Lung microvascular endothelial cell (primary cell): ENCODE results near the gene SRPK2. TPM values are rescaled to one million over a fixed set of nuclear protein-coding genes. Genes with fewer than 3 reads are reported as not detected.
"Not testable (repeated sequence)": the region's sequence is repeated elsewhere in the genome, so short reads cannot be mapped to it uniquely, and the experiment has no call there.

Source experiments
- DNase-seq, 2 donors: peaks; one replicate each; pipeline versions ENCODE4 v3.0.0 to v3.0.0-alpha.2; 2010; ENCODE audit warnings: low read depth in 2 of 2
- total RNA-seq: library from RNA; depleted of rRNA; stranded (reverse); fragments of >200 nt; gene quantifications from 2 replicates; pipeline ENCODE4 v1.2.1, GENCODE V29; 2014

Gene SRPK2
- total RNA-seq: 54.4 and 55.6 TPM in 2 replicates

DNA sequence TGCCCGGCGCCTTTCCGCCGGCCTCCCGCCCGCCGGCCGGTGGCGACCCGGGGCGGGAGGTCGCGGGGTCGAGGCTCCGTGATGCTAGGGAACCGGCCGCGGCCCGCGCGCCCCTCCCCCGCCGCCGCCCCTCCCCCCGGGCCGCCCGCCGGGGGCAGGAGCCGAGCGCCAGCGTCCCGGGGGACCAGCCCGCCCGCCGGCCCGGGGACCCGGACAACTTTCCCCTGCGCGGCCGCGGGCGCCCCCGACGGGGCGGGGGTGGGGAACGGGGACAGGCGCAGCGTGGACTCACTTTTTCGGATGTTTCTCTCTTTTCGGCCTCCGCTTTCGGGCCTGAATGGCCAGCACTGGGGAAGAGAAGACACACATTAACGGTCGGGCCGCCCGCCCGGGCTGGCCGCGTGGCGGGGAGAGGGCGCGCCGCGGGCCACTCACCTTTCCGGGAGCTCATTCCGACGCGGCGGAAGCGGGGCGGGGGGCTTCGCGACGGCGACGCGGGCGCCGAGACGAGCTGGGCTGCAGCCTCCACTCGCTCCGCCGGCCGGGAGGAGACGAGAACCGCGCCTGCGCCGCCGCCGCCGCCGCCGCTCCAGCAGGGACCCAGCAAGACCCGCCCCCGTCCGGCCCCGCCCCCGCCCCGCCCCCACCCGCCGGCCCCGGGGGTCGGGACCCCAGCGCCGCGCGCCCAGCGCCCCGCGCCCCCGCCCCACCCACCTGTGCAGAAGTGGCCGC, at the start of gene SRPK2:
Gene SRPK2, minus strand, starts transcription at position 566 of the 732 bp plus-strand sequence.
- peak; percentile 81 to 85 for DNase-seq

DNA sequence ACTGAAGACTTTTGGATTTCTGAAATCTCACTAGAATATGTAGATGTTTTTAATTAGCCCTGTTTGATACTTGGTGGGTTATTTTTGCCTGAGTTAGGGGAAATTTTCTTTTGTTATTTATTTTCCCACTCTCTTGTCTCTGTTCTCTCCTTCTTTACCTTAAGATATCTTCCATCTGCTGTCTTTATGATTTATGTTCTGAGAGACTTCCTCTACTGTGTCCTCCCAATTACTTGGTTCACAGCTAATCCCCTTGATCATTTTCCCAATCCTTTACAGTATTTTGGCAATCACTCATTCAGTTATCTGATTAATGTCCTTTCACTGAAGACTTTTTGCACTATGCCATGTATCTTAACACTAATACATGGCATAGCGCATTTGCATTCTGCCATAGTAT, 49.5 kb upstream of the SRPK2 start:
- no peak for DNase-seq

DNA sequence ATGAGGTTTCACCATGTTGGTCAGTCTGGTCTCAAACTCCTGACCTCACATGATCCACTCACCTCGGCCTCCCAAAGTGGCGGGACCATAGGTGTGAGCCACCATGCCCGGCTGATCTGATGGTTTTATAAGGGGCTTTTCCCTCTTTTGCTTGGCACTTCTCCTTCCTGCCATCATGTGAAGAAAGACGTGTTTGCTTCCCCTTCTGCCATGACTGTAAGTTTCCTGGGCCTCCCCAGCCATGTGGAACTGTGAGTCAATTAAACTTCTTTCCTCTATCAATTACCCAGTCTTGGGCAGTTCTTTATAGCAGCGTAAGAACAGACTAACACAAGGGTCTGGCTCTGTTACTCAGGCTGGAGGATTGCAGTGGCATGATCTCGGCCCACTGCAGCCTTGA, 48.6 kb upstream of the SRPK2 start:
- not testable (repeated sequence) for DNase-seq

DNA sequence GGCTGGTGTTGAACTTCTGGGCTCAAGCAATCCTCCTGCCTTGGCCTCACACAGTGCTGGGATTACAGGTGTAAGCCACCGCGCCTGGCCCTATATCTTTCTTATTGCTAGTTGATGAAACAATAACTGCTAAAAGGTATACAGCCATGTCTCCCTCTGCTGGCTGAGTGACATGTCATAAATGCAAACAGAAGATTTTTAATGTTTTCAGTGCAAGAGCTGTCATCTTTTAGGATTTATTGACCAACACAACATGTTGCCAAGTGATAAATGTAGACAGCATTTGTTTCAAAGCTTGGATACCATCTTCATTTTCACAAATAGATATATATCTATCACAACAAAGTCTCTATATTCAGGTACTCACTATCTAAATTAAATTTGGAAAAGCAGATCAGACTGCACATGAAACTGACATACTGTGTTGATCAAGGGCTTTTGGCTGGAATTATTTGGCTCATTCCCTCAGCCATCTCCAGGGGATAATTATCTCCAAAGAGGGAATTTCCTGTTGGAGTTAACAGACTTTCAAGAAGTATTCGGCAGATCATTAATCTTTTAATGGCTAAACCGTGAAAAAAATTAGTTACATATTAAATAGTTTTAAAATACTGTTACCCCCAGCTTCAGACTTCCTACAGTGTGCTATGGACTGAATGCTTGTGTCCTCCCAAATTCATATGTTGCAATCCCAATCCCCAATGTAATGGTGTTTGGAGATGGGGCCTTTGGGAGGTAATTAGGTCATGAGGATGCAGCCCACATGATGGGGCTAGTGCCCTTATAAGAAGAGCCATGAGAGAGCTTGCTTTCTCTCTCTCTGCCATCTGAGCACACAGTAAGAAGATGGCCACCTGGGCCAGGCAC, 41.3 kb upstream of the SRPK2 start:
- DNase-seq: peak; percentile 66 to 87

DNA sequence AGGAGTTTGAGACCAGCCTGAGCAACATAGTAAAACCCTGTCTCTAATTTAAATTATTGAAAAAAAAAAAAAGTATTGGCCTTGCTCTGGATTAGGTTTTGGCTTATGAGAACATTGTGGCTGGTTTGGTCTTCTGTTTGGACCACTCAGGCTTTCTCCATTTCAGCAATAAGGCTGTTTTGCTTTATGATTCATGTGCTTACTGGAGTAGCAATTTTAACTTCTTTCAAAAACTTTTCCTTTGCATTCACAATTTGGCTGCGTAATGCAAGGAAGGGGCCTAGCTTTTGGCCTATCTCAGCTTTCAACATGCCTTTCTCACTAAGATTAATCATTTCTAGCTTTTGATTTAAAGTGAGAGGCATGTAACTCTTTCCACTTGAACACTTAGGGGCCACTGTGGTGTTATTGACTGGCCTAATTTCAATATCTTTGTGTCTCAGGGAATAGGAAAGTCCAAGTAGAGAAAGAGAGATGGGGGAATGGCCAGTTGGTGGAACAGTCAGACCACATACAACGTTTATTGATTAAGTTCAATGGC, 38.0 kb upstream of the SRPK2 start:
- no peak for DNase-seq

DNA sequence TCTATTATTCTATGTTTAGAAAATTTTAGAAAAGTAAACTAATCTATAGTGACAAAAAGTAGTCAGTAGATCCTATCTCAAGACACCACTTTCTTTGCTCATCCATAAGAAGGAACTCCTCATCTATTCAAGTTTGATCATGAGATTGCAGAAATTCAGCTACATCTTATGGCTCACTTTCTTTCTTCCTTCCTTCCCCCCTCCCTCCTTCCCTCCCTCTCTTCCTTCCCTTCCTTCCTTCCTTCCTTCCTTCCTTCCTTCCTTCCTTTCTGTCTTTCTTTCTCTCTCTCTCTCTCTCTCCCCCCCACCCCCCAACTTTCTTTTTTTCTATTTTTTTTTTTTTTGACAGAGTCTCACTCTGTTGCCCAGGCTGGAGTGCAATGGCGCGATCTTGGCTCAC, 35.3 kb upstream of the SRPK2 start:
- DNase-seq: no peak

DNA sequence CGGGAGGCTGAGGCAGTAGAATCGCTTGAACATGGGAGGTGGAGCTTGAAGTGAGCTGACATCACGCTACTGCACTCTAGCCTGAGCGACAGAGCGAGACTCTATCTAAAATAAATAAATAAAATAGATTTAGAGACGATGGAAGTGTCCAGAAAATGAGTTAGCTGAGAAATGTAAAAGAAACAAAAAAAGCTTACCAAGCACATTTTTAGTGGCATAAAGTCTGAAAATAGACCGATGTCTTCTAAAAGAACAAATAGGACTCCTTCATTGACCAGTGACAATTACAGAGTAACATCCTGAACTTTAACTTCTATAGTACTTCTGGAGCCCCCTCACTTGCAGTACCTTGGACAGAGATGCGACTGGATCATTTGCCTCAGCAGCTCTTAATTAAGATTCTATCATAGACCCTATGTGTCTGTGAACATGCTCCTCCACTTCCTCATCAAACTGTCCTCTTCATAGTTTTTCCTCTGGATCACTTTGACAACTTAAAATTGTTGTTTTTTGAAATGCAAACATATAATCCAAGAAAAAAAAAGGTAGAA, 25.2 kb upstream of the SRPK2 start:
- peak in 1 of 2 donors; percentile 8 for DNase-seq

DNA sequence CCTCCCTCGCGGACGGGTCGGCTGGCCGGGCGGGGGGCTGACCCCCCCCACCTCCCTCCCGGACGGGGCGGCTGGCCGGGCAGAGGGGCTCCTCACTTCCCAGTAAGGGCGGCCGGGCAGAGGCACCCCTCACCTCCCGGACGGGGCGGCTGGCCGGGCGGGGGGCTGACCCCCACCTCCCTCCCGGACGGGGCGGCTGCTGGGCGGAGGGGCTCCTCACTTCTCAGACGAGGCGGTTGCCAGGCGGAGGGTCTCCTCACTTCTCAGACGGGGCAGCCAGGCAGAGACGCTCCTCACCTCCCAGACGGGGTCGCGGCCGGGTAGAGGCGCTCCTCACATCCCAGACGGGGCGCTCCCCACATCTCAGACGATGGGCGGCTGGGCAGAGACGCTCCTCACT, 22.1 kb upstream of the SRPK2 start:
- not testable (repeated sequence) for DNase-seq

DNA sequence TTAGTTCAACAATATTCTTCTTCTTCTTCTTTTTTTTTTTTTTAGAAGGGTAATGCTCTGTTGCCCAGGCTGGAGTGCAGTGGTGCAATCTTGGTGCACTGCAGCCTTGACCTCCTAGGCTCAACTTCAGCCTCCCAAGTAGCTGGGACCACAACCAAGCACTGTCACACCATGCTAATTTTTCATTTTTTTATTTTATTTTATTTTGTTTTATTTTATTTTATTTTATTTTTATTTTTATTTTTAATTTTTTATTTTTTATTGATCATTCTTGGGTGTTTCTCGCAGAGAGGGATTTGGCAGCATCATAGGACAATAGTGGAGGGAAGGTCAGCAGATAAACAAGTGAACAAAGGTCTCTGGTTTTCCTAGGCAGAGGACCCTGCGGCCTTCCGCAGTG, 21.1 kb upstream of the SRPK2 start:
- DNase-seq: not testable (repeated sequence)

DNA sequence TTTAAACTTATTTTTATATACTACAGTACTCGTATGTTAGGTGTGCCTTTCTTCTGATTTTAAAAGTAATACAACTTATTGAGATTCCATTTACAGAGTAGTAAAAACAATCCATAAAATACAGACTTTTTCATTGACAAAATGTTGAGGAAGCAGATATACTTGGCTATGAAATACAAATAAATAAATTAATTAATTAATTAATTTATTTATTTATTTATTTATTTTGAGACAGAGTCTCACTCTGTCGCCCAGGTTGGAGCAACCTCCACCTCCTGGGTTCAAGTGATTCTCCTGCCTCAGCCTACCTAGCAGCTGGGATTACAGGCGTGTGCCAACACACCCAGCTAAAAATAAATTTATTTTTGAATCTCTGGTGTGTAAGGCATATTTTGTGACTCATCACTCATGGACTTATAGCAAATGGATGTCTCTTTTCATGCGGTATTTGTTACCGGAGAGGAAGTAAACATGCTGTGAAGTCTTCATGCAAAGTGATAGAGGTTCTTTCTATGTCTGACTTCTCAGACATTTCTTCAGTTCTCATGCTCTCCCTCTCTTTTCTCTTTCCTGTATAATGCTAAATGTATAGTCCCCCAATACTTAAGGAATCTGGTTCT, 20.2 kb upstream of the SRPK2 start:
- DNase-seq: no peak

DNA sequence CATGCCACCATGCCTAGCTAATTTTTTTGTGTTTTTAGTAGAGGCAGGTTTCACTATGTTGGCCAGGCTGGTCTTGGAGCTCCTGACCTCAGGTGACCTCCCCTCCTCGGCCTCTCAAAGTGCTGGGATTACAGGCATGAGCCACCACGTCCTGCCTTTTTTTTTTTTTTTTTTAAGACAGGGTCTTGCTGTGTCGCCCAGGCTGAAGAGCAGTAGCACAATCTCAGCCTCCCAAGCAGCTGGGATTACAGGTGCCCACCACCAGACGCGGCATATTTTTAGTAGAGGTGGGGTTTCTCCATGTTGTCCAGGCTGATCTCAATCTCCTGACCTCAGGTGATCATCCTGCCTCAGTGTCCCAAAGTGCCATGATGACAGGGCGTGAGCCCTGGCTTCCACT, 14.4 kb upstream of the SRPK2 start:
- DNase-seq: no peak

DNA sequence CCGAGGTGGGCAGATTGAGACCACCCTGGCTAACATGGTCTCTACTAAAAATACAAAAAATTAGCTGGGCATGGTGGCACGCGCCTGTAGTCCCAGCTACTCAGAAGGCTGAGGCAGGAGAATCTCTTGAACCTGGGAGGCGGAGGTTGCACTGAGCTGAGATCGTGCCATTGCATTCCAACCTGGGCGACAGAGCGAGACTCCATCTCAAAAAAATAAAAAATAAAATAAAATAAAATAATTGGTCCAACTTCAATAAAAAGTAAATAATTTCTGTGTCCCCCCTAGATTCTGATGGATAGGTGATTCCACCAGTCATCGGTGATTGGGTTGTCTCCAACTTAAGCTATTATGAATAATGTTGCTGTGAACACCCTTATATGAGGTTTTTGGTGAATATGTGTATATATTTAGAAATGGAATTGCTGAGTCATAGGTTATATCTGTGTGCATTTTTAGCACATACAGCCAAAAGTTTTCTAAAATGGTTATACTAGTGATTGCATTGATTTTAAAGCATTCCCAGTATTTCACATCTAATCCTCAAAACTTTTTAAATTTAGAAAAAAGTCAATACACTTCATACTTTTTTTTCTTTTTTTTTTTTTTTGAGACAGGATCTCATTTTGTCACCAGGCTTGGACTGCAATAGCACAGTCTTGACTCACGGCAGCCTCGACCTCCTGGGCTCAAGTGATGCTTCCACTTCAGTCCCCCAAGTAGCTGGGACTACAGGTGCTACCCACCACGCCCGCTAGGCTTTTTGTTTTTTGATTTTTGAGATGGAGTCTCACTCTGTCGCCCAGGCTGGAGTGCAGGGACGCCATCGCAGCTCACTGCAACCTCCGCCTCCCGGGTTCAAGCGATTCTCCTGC, 13.7 kb upstream of the SRPK2 start:
- DNase-seq: peak in 1 of 2 donors; percentile 10

DNA sequence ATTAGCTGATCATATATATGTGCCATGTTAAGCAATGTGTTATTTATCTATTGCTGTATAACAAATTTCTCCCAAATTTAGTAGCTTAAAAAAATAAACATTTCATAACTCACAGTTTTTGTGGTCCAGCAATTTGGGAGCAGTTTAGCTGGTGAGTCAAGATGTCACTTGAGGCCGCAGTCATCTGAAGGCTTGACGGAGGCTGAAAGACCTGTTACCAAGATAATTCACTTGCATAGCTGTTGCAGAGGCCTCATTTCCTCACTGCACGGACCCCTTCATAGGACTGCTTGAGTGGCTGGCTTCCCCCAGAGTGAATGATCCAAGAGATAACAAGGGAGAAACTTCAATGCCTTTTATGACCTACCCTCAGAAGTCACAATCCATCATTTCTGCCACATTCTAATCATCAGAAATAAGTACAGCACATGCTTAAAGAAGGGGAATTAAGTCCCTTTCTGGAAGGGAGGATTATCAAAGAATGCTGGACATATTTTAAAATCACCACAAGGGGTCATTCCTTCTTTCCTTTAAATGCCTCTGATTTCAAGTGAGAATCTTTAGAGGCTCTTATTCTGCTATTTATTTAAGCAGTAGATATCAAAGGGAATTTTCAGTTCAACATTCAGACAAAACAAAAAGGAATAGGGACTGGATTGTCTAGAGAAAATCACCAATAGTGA, 10.5 kb upstream of the SRPK2 start:
- peak; percentile 51 to 55 for DNase-seq

DNA sequence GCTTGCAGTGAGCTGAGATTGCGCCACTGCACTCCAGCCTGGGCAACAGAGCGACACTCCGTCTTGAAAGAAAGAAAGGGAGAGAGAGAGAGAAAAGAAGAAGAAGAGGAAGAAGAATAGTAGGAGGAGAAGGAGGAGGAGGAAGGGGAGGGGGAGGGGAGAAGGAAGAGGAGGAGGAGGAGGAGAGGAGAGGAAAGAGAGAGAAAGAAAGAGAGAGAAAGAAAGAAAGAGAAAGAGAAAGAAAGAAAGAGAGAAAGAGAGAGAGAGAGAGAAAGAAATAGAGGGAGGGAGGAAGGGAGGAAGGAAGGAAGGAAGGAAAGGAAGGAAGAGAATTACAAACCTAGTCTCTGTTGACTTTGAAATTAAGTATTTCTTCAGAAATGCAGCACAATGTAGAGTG, 7.8 kb upstream of the SRPK2 start:
- DNase-seq: no peak

DNA sequence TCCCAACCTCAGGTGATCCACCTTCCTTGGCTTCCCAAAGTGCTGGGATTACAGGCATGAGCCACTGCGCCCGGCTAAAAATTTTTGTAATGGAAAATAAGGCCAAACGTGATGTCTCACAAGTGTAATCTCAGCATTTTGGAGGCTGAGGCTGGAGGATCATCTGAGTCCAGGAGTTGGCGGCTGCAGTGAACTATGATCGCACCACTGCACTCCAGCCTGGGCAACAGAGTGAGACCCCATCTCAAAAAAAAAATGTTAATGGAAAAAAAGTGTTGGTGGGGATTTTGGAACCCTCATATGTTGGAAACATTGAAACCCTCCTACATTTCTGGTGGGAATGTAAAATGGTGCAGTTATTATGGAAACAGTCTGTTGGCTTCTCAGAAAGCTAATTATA, 2.7 kb upstream of the SRPK2 start:
- no peak for DNase-seq

DNA sequence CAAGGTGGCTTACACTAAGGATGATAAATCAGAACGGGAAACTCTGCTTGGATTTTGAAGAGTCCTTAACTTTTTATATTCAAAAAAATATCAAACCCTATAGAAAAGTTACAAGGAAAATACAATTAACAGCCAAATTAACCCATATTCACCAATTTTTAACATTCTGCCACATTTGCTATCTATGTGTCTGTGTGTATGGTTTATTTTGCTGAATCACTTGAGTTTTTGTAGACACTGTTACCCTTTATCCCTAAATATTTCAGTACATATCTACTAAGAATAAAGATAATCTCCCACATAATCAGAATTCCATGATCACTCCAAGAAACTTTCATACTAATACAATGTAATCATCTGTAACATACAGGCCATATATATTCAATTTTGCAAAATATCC, 1.2 kb upstream of the SRPK2 start:
- DNase-seq: no peak

DNA sequence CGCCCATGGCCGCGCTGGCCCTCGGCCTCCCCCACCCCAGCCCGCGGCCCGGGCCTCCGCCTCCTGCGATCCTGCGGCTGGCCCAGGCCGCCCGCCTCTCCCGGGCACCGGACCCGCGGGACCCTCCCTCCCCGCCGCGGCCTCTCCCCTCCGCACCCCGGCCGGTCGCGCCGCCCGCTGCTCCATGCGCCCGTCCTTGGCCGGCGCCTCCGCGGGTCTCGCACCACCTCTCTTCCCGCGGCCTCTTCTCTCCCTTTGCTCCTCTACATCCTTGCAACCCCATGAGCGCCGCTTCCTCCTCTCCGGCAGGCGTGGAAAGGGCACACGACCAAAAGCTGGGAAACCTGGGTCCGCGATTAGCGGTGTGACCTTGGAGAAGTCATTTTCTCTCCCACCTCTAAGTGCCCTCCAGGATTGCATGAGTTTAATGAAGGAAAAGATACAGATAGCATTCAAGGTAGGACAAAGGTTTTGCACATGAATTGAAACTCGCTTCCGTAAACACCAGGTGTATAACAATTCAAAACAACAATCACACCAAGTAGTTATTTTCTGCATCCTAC, 448 bp upstream of the SRPK2 start:
- DNase-seq: peak; percentile 55 to 65

DNA sequence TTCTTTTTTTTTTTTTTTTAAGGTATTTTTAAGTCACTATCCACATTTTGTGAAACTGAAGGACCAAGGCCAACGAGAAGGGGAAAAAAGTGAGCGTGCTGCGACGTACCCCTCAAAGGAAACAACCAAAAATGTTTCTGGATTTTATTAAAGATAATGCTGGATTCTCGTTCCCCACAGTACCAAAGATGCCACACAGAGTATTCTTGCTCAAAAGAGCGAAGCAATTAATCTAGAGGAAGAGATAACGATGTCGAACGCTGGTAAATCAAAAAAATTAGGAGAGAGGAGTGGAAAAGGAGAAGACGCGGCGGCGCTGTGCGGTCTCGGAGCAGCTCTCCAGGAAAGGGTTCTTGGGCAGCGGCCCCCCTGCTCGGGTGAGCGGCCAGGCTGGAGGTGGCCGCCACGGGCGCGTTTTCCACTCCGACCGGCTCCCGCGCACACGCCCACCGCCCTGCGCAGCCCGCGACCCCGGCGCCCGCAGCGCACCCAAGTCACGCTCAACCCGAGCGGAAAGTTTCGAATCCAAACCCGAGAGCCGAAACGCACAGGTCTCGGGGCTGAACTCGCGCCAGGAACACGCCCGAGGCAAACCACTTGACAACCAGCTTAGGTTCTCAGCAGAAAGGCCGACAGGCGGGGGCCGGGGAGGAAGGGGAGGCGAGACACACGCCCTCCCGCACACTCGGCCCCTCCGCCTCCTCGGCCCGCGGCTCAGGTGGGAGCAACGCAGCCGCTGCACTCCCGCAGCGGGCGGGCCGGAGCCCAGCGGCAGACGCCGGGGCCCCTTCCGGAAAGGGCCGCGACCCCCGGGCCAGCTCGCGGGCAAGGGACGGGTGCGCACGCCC, 989 bp downstream of the SRPK2 start:
- DNase-seq: peak; percentile 41 to 60

DNA sequence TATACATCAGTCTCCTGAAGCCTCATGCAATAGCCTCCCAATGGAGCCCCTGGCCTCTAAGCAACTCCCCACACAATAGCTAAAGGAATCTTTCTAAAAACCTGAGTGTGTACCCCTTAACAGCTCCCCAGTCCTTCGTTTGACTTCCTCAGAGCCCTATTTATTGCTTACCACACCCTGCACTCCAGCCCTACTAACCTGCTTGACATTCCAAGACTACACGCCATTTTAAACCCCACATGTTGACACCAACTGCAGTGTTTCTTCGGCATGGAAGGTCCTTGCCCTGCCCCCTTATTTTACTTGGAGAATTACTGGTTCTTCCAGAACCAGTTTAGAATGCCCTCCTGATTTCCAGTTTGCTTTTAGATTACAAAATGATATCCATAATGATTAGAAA, 10.8 kb downstream of the SRPK2 start:
- DNase-seq: no peak
